Effector memory CD8-positive, alpha-beta T cell (primary cell): Measurements from ENCODE around the gene SRP72.

Experiments
- ATAC-seq: fragments of 150-1000 bp; cut with Tn5 transposase; replicated peaks from 2 replicates; pipeline ENCODE4 v1.10.0; 2021; ENCODE audit warnings: mild to moderate bottlenecking, moderate library complexity
- DNase-seq, 3 experiments: peaks; one replicate each; pipeline ENCODE4 v3.0.0; 2021
- H3K27ac Mint-ChIP-seq, 2 donors: one replicate each; pipeline ENCODE4 v1.8.0; 2022; ENCODE audit warnings: mild to moderate bottlenecking in 2 of 2, mixed read lengths in 2 of 2, moderate library complexity in 2 of 2
- H3K27me3 Mint-ChIP-seq, 2 donors: one replicate each; pipeline ENCODE4 v1.8.0; 2022; ENCODE audit warnings: mixed read lengths in 2 of 2
- H3K36me3 Mint-ChIP-seq: one replicate; pipeline ENCODE4 v1.8.0; 2022; ENCODE audit warnings: mild to moderate bottlenecking, moderate library complexity, mixed read lengths; ENCODE audit not compliant: insufficient read depth
- H3K4me1 Mint-ChIP-seq, 2 donors: one replicate each; pipeline ENCODE4 v1.8.0; 2022; ENCODE audit warnings: low read depth in 2 of 2, mixed read lengths in 2 of 2
- H3K4me3 Mint-ChIP-seq, 2 donors: one replicate each; pipeline ENCODE4 v1.8.0; 2022; ENCODE audit warnings: mild to moderate bottlenecking in 2 of 2, mixed read lengths in 2 of 2, moderate library complexity in 2 of 2
- H3K9me3 Mint-ChIP-seq, 2 donors: one replicate each; pipeline ENCODE4 v1.8.0; 2022; ENCODE audit warnings: mixed read lengths in 2 of 2

The SRP72 gene

DNA sequence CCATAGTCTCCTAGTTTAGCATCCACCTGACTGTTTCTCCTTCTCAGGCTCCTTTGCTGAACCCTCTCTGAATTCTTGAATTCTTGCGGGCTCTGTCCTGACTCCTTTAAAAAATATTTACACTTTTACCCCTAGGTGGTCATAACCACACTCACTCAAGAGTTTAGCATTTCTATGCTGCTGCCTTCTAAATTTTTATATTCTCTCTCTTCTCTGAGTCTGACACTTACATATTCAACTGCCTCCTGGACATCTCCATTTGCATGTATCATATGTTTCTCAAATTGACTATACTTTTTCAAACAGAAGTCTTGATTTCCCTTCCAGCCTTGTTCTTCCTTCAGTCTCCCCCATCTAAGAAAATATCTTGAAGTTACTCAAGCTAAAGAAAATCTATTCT lies 69.7 kb downstream of the SRP72 start:
- Mint-ChIP-seq H3K9me3 (no peaks in the 10 kb centered on the region), H3K27me3 (peaks cover 21 to 34% of the 10 kb centered on the region in 2 donors), H3K4me1 (no peaks in the 10 kb centered on the region), H3K4me3 (no peak overlapping the region), H3K36me3 (no peaks in the 10 kb centered on the region), H3K27ac (no peak overlapping the region)
- DNase-seq (no peak), ATAC-seq (no peak)

DNA sequence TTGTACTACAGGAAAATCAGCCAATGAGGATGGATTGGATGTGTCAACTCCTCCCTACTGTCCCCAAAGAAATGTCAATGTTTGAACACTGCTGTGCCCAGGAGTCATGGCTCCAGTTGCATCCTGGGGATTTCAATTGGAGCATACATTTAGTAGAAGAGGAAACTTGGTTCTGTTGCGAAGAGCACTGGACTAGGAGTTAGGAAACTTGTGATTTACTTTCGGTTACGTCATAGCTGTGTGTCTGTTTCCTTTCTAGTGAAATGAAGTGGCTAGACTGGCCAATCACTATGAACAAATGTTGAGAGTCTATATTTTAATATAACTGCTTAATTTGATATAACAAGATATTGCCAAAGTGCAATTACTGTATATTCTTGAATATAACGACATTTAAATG lies 73.4 kb downstream of the SRP72 start:
- Mint-ChIP-seq H3K27ac (no peak overlapping the region), H3K4me1 (peaks cover 3 to 8% of the 10 kb centered on the region in 2 donors), H3K36me3 (peaks cover 4% of the 10 kb centered on the region), H3K9me3 (no peaks in the 10 kb centered on the region), H3K4me3 (no peak overlapping the region), H3K27me3 (peaks cover 29 to 46% of the 10 kb centered on the region in 2 donors)
- DNase-seq (no peak), ATAC-seq (no peak)

DNA sequence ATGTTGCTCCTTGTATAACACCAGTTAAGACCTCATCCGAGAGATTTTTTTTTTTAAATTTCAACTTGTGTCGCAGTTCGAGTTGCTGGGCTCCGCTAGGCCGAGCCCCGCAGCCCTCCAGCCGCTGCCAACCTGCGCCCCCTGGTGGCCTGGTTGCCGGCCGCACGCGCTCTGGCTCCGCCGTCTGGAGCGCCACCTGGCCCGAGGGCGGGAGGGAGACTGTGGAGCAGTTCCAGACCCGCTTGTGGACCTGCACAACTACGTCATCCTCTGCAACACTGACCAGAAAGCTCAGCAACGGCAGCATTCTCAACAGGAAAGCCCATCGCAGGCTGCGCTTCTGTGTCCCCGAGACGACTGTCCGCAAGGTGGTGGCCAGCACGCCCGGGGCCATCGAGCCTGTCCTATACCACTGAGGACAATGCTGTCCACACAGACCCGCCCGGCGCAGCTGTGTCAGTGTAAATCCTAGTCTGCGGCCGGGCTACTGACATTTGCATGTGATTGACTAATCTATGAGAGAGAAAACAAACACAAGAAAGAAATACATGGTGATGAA lies 77.2 kb downstream of the SRP72 start:
- peak; percentile 85 to 88 (median 87) for DNase-seq
- H3K4me1 Mint-ChIP-seq: peaks cover 3 to 8% of the 10 kb centered on the region in 2 donors
- peak overlapping the region; percentile 61 to 62 for H3K4me3 Mint-ChIP-seq
- H3K27me3 Mint-ChIP-seq: peaks cover 13 to 25% of the 10 kb centered on the region in 2 donors
- H3K27ac Mint-ChIP-seq: no peak overlapping the region
- peaks cover 4% of the 10 kb centered on the region for H3K36me3 Mint-ChIP-seq
- peak; percentile 100 for ATAC-seq
- H3K9me3 Mint-ChIP-seq: no peaks in the 10 kb centered on the region

DNA sequence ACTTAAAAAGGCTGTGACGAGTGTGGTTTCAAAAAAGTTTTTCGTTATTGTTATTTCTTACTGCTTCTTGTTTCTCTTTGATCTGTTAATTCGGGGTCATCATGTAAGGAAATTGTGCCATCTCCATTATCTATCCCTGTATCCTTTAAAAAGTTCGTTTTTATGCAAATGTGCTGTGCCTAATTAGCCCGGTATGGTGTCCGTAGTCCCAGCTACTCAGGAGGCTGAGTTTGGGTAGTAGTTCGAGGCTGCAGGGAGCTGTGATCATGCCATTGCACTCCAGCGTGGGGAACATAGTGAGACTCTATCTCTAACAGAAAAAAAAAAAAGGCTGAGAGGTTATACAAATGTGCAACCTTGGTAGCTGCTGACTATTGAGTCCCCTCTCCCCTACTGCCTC lies 83.2 kb downstream of the SRP72 start:
- Mint-ChIP-seq H3K36me3 (no peaks in the 10 kb centered on the region), H3K27me3 (peaks cover 6 to 8% of the 10 kb centered on the region in 2 donors), H3K4me1 (peaks cover 0 to 2% of the 10 kb centered on the region in 2 donors), H3K9me3 (no peaks in the 10 kb centered on the region), H3K27ac (no peak overlapping the region), H3K4me3 (no peak overlapping the region)
- no peak for ATAC-seq
- no peak for DNase-seq

DNA sequence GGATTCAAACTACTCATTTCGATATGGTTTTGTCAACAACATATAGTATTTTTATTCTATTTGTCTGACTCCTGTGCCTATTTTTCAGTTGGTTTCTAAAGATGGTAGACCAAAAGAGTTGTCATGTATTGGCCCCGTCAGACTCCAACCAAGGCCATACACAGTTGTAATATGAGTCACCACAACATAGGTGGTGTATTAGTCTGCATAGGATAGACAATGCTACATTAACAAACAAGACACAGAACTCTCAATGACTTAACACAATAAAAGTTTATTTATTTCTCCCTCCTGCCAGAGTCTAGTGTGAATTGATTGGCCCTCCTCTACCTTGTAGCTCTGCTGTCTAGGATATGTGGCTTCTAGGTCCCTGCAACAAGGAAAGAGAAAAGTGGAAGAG lies 84.1 kb downstream of the SRP72 start:
- H3K27me3 Mint-ChIP-seq: peaks cover 15 to 16% of the 10 kb centered on the region in 2 donors
- no peaks in the 10 kb centered on the region for H3K36me3 Mint-ChIP-seq
- H3K9me3 Mint-ChIP-seq: no peaks in the 10 kb centered on the region
- H3K4me3 Mint-ChIP-seq: no peak overlapping the region
- no peak for DNase-seq
- H3K4me1 Mint-ChIP-seq: peaks cover 0 to 2% of the 10 kb centered on the region in 2 donors
- no peak overlapping the region for H3K27ac Mint-ChIP-seq
- ATAC-seq: no peak

DNA sequence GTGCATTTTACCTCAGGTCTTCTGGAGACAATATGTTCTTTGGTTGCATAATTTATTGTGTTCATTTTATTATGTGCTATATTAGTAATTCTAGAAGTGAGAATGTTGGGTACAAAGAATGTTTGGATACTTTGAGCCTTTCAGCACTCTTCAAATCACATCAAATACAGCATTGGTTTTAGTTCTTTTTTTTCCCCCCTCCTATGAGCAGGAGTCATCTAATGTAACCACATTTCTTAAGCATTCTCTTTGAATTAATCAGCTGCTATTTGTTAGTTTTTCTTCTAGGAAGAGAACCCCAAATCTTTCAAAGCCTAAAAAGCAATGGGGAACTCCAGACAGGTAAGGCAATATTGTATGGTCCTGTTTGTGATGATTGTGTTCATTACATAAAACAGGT lies 84.9 kb downstream of the SRP72 start:
- Mint-ChIP-seq H3K27ac (no peak overlapping the region), H3K9me3 (no peaks in the 10 kb centered on the region)
- no peak for ATAC-seq

More for the DNA sequence above, 84.9 kb downstream of the SRP72 start:
- Mint-ChIP-seq H3K4me3 (no peak overlapping the region), H3K27me3 (peaks cover 17 to 18% of the 10 kb centered on the region in 2 donors), H3K36me3 (no peaks in the 10 kb centered on the region), H3K4me1 (peaks cover 0 to 2% of the 10 kb centered on the region in 2 donors)
- DNase-seq: no peak
